GM18909 (cell line): ENCODE measurements around the gene CENPX.

Experiments used
- ATAC-seq: cut with Tn5 transposase; IDR thresholded peaks from one replicate; pipeline ENCODE4 v1.9.1; 2021; ENCODE audit warnings: mild to moderate bottlenecking; ENCODE audit not compliant: unreplicated experiment, poor library complexity

Gene CENPX

GRCh38 chr17:82055965-82056728 lies 33.5 kb upstream of the CENPX start:
- ATAC-seq: no peak

- no peak for ATAC-seq
These were observed 32.6 kb upstream of the CENPX start for GRCh38 chr17:82055023-82055964.

GRCh38 chr17:82054351-82055022 lies 31.8 kb upstream of the CENPX start:
- no peak for ATAC-seq

- ATAC-seq: no peak
These were observed 31.0 kb upstream of the CENPX start for GRCh38 chr17:82053556-82054263.

GRCh38 chr17:82053130-82053529 lies 30.5 kb upstream of the CENPX start:
- ATAC-seq: no peak

- ATAC-seq: no peak
These were observed 30.0 kb upstream of the CENPX start for GRCh38 chr17:82052638-82053059.

- peak; percentile 59 for ATAC-seq
These were observed 29.3 kb upstream of the CENPX start, which contains the start of the genes GPS1 and RFNG for GRCh38 chr17:82051776-82052637. Gene GPS1, plus strand, starts transcription at chr17:82051898. Its CDS starts 34 bp downstream, at chr17:82051932. Gene RFNG, minus strand, starts transcription at chr17:82051811. Its CDS starts 45 bp downstream, at chr17:82051766.

- no peak for ATAC-seq
These were observed 28.3 kb upstream of the CENPX start for GRCh38 chr17:82050761-82051641.

GRCh38 chr17:82050152-82050760 lies 27.6 kb upstream of the CENPX start:
- ATAC-seq: no peak

GRCh38 chr17:82049521-82049971 lies 26.9 kb upstream of the CENPX start:
- no peak for ATAC-seq

- no peak for ATAC-seq
These were observed 26.4 kb upstream of the CENPX start for GRCh38 chr17:82049106-82049505.

- no peak for ATAC-seq
These were observed 25.9 kb upstream of the CENPX start for GRCh38 chr17:82048571-82048971.

- no peak for ATAC-seq
These were observed 25.4 kb upstream of the CENPX start for GRCh38 chr17:82047914-82048570.

GRCh38 chr17:82047379-82047778 lies 24.7 kb upstream of the CENPX start:
- no peak for ATAC-seq

GRCh38 chr17:82046903-82047302 lies 24.2 kb upstream of the CENPX start:
- ATAC-seq: no peak

GRCh38 chr17:82045936-82046484 lies 23.3 kb upstream of the CENPX start:
- no peak for ATAC-seq

- ATAC-seq: no peak
These were observed 20.8 kb upstream of the CENPX start for GRCh38 chr17:82043507-82043906.
